ENCODE results near the gene RFESD.

The RFESD gene

GRCh38 chr5:95646569-95647431, at the start of gene RFESD:
TSS of gene RFESD (plus strand) at chr5:95646777. CDS start at chr5:95652272, 5,495 bp downstream.
- DNase-seq (ENCODE audit: low spot score), result peak; percentile 89
- TF ChIP-seq CTCF (IDR thresholded peaks at IDR 0.05; ENCODE audit: extremely low read depth, missing control alignments), result no peak

- no peak for TF ChIP-seq CTCF (IDR thresholded peaks at IDR 0.05; ENCODE audit: extremely low read depth, missing control alignments)
- no peak for DNase-seq (ENCODE audit: low spot score)
Observed at GRCh38 chr5:95599252-95599651, 47.3 kb upstream of the RFESD start.

GRCh38 chr5:95600557-95600956, 46.0 kb upstream of the RFESD start:
- no peak for DNase-seq (ENCODE audit: low spot score)
- TF ChIP-seq CTCF (IDR thresholded peaks at IDR 0.05; ENCODE audit: extremely low read depth, missing control alignments), result no peak

GRCh38 chr5:95605786-95606185, 40.8 kb upstream of the RFESD start:
- no peak for DNase-seq (ENCODE audit: low spot score)
- no peak for TF ChIP-seq CTCF (IDR thresholded peaks at IDR 0.05; ENCODE audit: extremely low read depth, missing control alignments)

- no peak for TF ChIP-seq CTCF (IDR thresholded peaks at IDR 0.05; ENCODE audit: extremely low read depth, missing control alignments)
- no peak for DNase-seq (ENCODE audit: low spot score)
Observed at GRCh38 chr5:95606419-95606818, 40.2 kb upstream of the RFESD start.

- DNase-seq (ENCODE audit: low spot score), result no peak
- TF ChIP-seq CTCF (IDR thresholded peaks at IDR 0.05; ENCODE audit: extremely low read depth, missing control alignments), result no peak
Observed at GRCh38 chr5:95609711-95610110, 36.9 kb upstream of the RFESD start.

- no peak for DNase-seq (ENCODE audit: low spot score)
- no peak for TF ChIP-seq CTCF (IDR thresholded peaks at IDR 0.05; ENCODE audit: extremely low read depth, missing control alignments)
Observed at GRCh38 chr5:95610546-95610945, 36.0 kb upstream of the RFESD start.
